HCT116 (cell line): ENCODE results near the gene HOXB7. TPM values are rescaled to one million over a fixed set of nuclear protein-coding genes. Genes with fewer than 3 reads are reported as not detected.

Source experiments
- ATAC-seq: fragments of 200-7000 bp; cut with Tn5 transposase; 2 replicates; pipeline ENCODE4 v1.9.1; 2020; ENCODE audit warnings: mild to moderate bottlenecking, moderate library complexity
- Bru-seq: library from RNA; stranded (reverse); fragments of 400-500 nt; gene quantifications from one replicate; lab custom pipeline; 2021; lab: Mats Ljungman, UMichigan
- BruChase-seq, 2 experiments: library from RNA; stranded (reverse); fragments of 400-500 nt; gene quantifications; one replicate each; lab custom pipeline; 2021; lab: Mats Ljungman, UMichigan
- BruUV-seq: library from RNA; stranded (reverse); fragments of 400-500 nt; replicated peaks from 2 replicates; lab custom pipeline; 2021; lab: Mats Ljungman, UMichigan
- CTCF ChIA-PET: fragments of 300-600 bp; sonication (Branson Sonifier 250); formaldehyde crosslinking; loops from one replicate; lab custom pipeline; 2021; ENCODE audit warnings: antibody characterized with exemption; lab: Charles Lee
- POLR2A ChIA-PET: fragments of 300-600, 350-600 bp; sonication (Branson Sonifier 250); formaldehyde crosslinking; loops from one replicate; lab custom pipeline; 2021; ENCODE audit warnings: antibody characterized with exemption; lab: Charles Lee
- RAD21 ChIA-PET, 2 experiments: fragments of 300-600 bp; sonication (Branson Sonifier 250); formaldehyde crosslinking; loops; one replicate each; lab custom pipeline; 2023; ENCODE audit warnings: low total read pairs in 2 of 2; ENCODE audit not compliant: uncharacterized antibody in 2 of 2, unreplicated experiment in 2 of 2, low non-redundant PET in 1 of 2; lab: Charles Lee
- DNase-seq: peaks from one replicate; pipeline ENCODE4 v3.0.0-alpha.2; 2010; ENCODE audit warnings: low read depth, low spot score
- H2AFZ ChIP-seq: fragments of 200-600 bp; shearing (Covaris generic), sonication (generic); 2 replicates; pipeline ENCODE4 v1.6.1; 2017; ENCODE audit warnings: low read depth, mixed run types, mixed read lengths, antibody characterized with exemption, low read length; ENCODE audit not compliant: poor library complexity, severe bottlenecking
- H3K27ac ChIP-seq: 2 replicates; pipeline ENCODE4 v1.5.1; 2012; ENCODE audit warnings: low read depth, low read length
- H3K27me3 ChIP-seq: fragments of 200-600 bp; sonication (generic); 2 replicates; pipeline ENCODE4 v1.6.1; 2016; ENCODE audit warnings: mixed run types, low read length, mixed read lengths; ENCODE audit not compliant: insufficient read depth
- H3K36me3 ChIP-seq, 2 experiments: fragments of 200-500 bp in 1 of 2; fragments of 200-600 bp in 1 of 2; sonication (Bioruptor generic) in 1 of 2; sonication (generic) in 1 of 2; 2 replicates each; pipeline versions ENCODE4 v1.5.1 to v1.6.1; 2014 to 2016; ENCODE audit warnings: low read length in 2 of 2, inconsistent platforms in 1 of 2, mixed read lengths in 1 of 2, mixed run types in 1 of 2; ENCODE audit not compliant: insufficient read depth in 2 of 2, control insufficient read depth in 1 of 2
- H3K4me1 ChIP-seq, 2 experiments: fragments of 200-600 bp in 1 of 2; sonication (generic) in 1 of 2; 2 replicates each; pipeline versions ENCODE4 v1.5.1 to v1.6.1; 2012 to 2017; ENCODE audit warnings: low read length in 2 of 2, inconsistent platforms in 1 of 2, mild to moderate bottlenecking in 1 of 2, mixed read lengths in 1 of 2, mixed run types in 1 of 2, moderate library complexity in 1 of 2; ENCODE audit not compliant: insufficient read depth in 2 of 2, control insufficient read depth in 1 of 2
- H3K4me2 ChIP-seq: fragments of 200-600 bp; sonication (generic); 2 replicates; pipeline ENCODE4 v1.6.1; 2017; ENCODE audit warnings: mixed run types, low read length, mixed read lengths
- H3K4me3 ChIP-seq, 2 experiments: fragments of 200-600 bp in 1 of 2; sonication (generic) in 1 of 2; replicated peaks in 1 of 2; 2 replicates each; pipeline ENCODE4 v1.5.1; 2011 to 2016; ENCODE audit warnings: low read length in 2 of 2, control low read depth in 1 of 2, low read depth in 1 of 2, mild to moderate bottlenecking in 1 of 2, mixed read lengths in 1 of 2, mixed run types in 1 of 2
- H3K79me2 ChIP-seq: fragments of 200-600 bp; sonication (generic); 2 replicates; pipeline ENCODE4 v1.6.1; 2017; ENCODE audit warnings: mild to moderate bottlenecking, mixed run types, low read length, moderate library complexity, mixed read lengths; ENCODE audit not compliant: insufficient read depth
- H3K9ac ChIP-seq: fragments of 200-600 bp; sonication (generic); 2 replicates; pipeline ENCODE4 v1.6.1; 2016; ENCODE audit warnings: low read length, mixed read lengths
- H3K9me2 ChIP-seq: fragments of 200-600 bp; sonication (generic), shearing (Covaris generic); 2 replicates; pipeline ENCODE4 v1.6.1; 2017; ENCODE audit warnings: mixed run types, mild to moderate bottlenecking, moderate library complexity; ENCODE audit not compliant: insufficient read depth
- H3K9me3 ChIP-seq, 2 experiments: fragments of 200-500 bp in 1 of 2; fragments of 200-600 bp in 1 of 2; sonication (Bioruptor generic) in 1 of 2; sonication (generic) in 1 of 2; 2 replicates each; pipeline ENCODE4 v1.6.1; 2014 to 2017; ENCODE audit warnings: low read length in 2 of 2, mixed read lengths in 2 of 2, inconsistent platforms in 1 of 2, low read depth in 1 of 2, mild to moderate bottlenecking in 1 of 2, mixed run types in 1 of 2, moderate library complexity in 1 of 2; ENCODE audit not compliant: control insufficient read depth in 1 of 2, insufficient read depth in 1 of 2
- H4K20me1 ChIP-seq: fragments of 200-600 bp; sonication (generic), shearing (Covaris generic); 2 replicates; pipeline ENCODE4 v1.6.1; 2017; ENCODE audit warnings: mixed run types, mild to moderate bottlenecking, moderate library complexity; ENCODE audit not compliant: insufficient read depth
- CBX3 ChIP-seq: IDR thresholded peaks from 2 replicates; pipeline ENCODE4 v1.6.1; 2012; ENCODE audit warnings: low read depth
- CEBPB ChIP-seq: IDR thresholded peaks from 2 replicates; pipeline ENCODE4 v1.6.1; 2012; ENCODE audit warnings: low read depth
- CTCF ChIP-seq, 3 experiments: fragments of 200-600 bp in 1 of 3; sonication (generic) in 1 of 3; IDR thresholded peaks in 2 of 3; conservative IDR thresholded peaks in 1 of 3; 2 replicates each; pipeline ENCODE4 v1.5.1; 2012 to 2017; ENCODE audit warnings: low read depth in 2 of 3, low read length in 2 of 3, antibody characterized with exemption in 1 of 3, borderline replicate concordance in 1 of 3, control low read depth in 1 of 3, mild to moderate bottlenecking in 1 of 3, mixed read lengths in 1 of 3, mixed run types in 1 of 3, moderate library complexity in 1 of 3; ENCODE audit not compliant: insufficient read depth in 1 of 3
- EGR1 ChIP-seq: IDR thresholded peaks from 2 replicates; pipeline ENCODE4 v1.6.1; 2012; ENCODE audit warnings: low read depth
- ELF1 ChIP-seq: IDR thresholded peaks from 2 replicates; pipeline ENCODE4 v1.6.1; 2012; ENCODE audit warnings: low read depth, borderline replicate concordance
- EZH2 ChIP-seq: fragments of 200-600 bp; sonication (generic); IDR thresholded peaks from 2 replicates; pipeline ENCODE4 v1.6.1; 2017; ENCODE audit warnings: antibody characterized with exemption, mixed run types
- EZH2phosphoT487 ChIP-seq: fragments of 200-600 bp; IDR thresholded peaks from 2 replicates; pipeline ENCODE4 v1.6.1; 2018; ENCODE audit warnings: antibody characterized with exemption, borderline replicate concordance
- FOSL1 ChIP-seq: IDR thresholded peaks from 2 replicates; pipeline ENCODE4 v1.6.1; 2012; ENCODE audit warnings: low read depth
- JUND ChIP-seq: IDR thresholded peaks from 2 replicates; pipeline ENCODE4 v1.6.1; 2012
- MAX ChIP-seq: IDR thresholded peaks from 2 replicates; pipeline ENCODE4 v1.6.1; 2012
- POLR2AphosphoS5 ChIP-seq: IDR thresholded peaks from 2 replicates; pipeline ENCODE4 v1.6.1; 2011; ENCODE audit warnings: mild to moderate bottlenecking, low read depth, low read length, moderate library complexity
- RAD21 ChIP-seq: IDR thresholded peaks from 2 replicates; pipeline ENCODE4 v1.6.1; 2012; ENCODE audit warnings: low read depth, mild to moderate bottlenecking
- SIN3A ChIP-seq: IDR thresholded peaks from 2 replicates; pipeline ENCODE4 v1.6.1; 2012; ENCODE audit warnings: low read depth
- SRF ChIP-seq: IDR thresholded peaks from 2 replicates; pipeline ENCODE4 v1.6.1; 2012; ENCODE audit warnings: low read depth
- TCF7L2 ChIP-seq: IDR thresholded peaks from 2 replicates; pipeline ENCODE4 v1.7.0; 2011; ENCODE audit warnings: borderline replicate concordance, inconsistent platforms; ENCODE audit not compliant: insufficient read depth, insufficient read length; ENCODE audit errors: extremely low read depth
- YY1 ChIP-seq: IDR thresholded peaks from 2 replicates; pipeline ENCODE4 v1.6.1; 2011; ENCODE audit warnings: low read length, low read depth, moderate library complexity, mild to moderate bottlenecking; ENCODE audit not compliant: insufficient replicate concordance; ENCODE audit errors: extremely low read depth
- ZBTB33 ChIP-seq: IDR thresholded peaks from 2 replicates; pipeline ENCODE4 v1.6.1; 2011; ENCODE audit warnings: mild to moderate bottlenecking, low read length, moderate library complexity; ENCODE audit not compliant: insufficient replicate concordance; ENCODE audit errors: extremely low read depth
- ZFX ChIP-seq: fragments of 450-650 bp; IDR thresholded peaks from 2 replicates; pipeline ENCODE4 v1.6.1; 2017
- ZNF274 ChIP-seq: fragments of 200-500 bp; sonication (Bioruptor generic); IDR thresholded peaks from 2 replicates; pipeline ENCODE4 v1.6.1; 2014; ENCODE audit warnings: mild to moderate bottlenecking, low read depth, low read length, inconsistent platforms
- intact Hi-C: fragments of 100-400 bp; cut with micrococcal nuclease; formaldehyde crosslinking; loops from 2 replicates; pipeline ENCODE4 v1.10.0; 2022
- long read RNA-seq: library from polyadenylated mRNA; unstranded; transcript quantifications from one replicate; pipeline ENCODE4 v2.0.0, GENCODE V29; 2021; ENCODE audit not compliant: unreplicated experiment
- polyA plus RNA-seq: library from polyadenylated mRNA; unstranded; fragments of >200 nt; gene quantifications from 2 replicates; pipeline ENCODE4 v1.2.1, GENCODE V29; 2012; ENCODE audit warnings: missing spikeins
- total RNA-seq: library from RNA; stranded (reverse); gene quantifications from one replicate; pipeline ENCODE4 v1.2.1, GENCODE V29; 2021; ENCODE audit not compliant: unreplicated experiment

The HOXB7 gene
- total RNA-seq (33.6 TPM), Bru-seq, nascent RNA (percentile 78 among the genes with signal in this experiment), BruChase-seq, experiment 1, labeled RNA remaining after a 6-hour chase (percentile 92 among the genes with signal in this experiment), BruChase-seq, experiment 2, labeled RNA remaining after a 2-hour chase (percentile 90 among the genes with signal in this experiment)
- polyA plus RNA-seq: 16.8 and 23.4 TPM in 2 replicates
- long read RNA-seq, transcript HOXB7-201 (2 exons, 1,371 nt): major isoform, 44 of 67 reads
- long read RNA-seq, partial matches to known transcripts: 0 of 67 reads
- long read RNA-seq, other reads (novel, unspliced or antisense): 23 of 67 reads

- intact Hi-C loops: loop anchor here (10.0 kb wide), 1 partner anchor 126 kb away; no protein-coding TSS in a partner anchor
- H3K4me2 ChIP-seq: peak within 1 kb of the TSS; percentile 95
- CTCF ChIA-PET: interaction anchor here (0.8 to 1.6 kb wide), 8 partner anchors 8 to 585 kb away, joined by 3 to 6 read pairs (median 4); no protein-coding TSS in a partner anchor
- H4K20me1 ChIP-seq: no peaks in the 10 kb centered on the region
- DNase-seq: no peak
- peak; percentile 36 for ATAC-seq
- H3K27me3 ChIP-seq: no peaks in the 10 kb centered on the region
- peak within 1 kb of the TSS; percentile 98 for H3K27ac ChIP-seq
- TSS peak; percentile 45 for BruUV-seq
- H3K9ac ChIP-seq: peak within 1 kb of the TSS; percentile 97
- RAD21 ChIA-PET: interaction anchor here in 1 of 2 experiments (0.6 kb wide), 1 partner anchor 9 kb away, joined by 9 read pairs; no protein-coding TSS in a partner anchor
- H3K9me2 ChIP-seq: no peaks in the 10 kb centered on the region
- H2AFZ ChIP-seq: peak within 1 kb of the TSS; percentile 75
- POLR2A ChIA-PET: interaction anchor here (0.6 to 1.0 kb wide), 3 partner anchors 16 to 391 kb away, joined by 3 to 5 read pairs (median 5); partner anchors contain the start of gene HOXB9
- no peaks in the 10 kb centered on the region for H3K9me3 ChIP-seq
- peaks cover 65% of the 10 kb centered on the region for H3K79me2 ChIP-seq
- H3K4me1 ChIP-seq: peaks cover 20 to 53% of the 10 kb centered on the region in 2 experiments
- peak within 1 kb of the TSS; percentile 80 to 90 for H3K4me3 ChIP-seq
- no peaks in the 10 kb centered on the region for H3K36me3 ChIP-seq
- no peak for TF ChIP-seq MAX
- no peak for TF ChIP-seq EZH2phosphoT487
- no peak for TF ChIP-seq RAD21
- TF ChIP-seq TCF7L2: no peak
- no peak for TF ChIP-seq CEBPB
- TF ChIP-seq ELF1: no peak
- TF ChIP-seq POLR2AphosphoS5: peak; percentile 74
- no peak for TF ChIP-seq EZH2
- no peak for TF ChIP-seq JUND
- TF ChIP-seq ZBTB33: no peak
- no peak for TF ChIP-seq SIN3A
- TF ChIP-seq YY1: peak; percentile 75
- no peak for TF ChIP-seq CTCF (IDR thresholded peaks at IDR 0.05 in 2 of 3, conservative IDR thresholded peaks at IDR 0.05 in 1 of 3; ENCODE audit: borderline replicate concordance in 1 of 3, insufficient read depth in 1 of 3, low read depth in 2 of 3, low read length in 2 of 3)
- no peak for TF ChIP-seq SRF
- no peak for TF ChIP-seq CBX3
- peak; percentile 97 for TF ChIP-seq ZFX
- TF ChIP-seq ZNF274: no peak
- no peak for TF ChIP-seq FOSL1
- no peak for TF ChIP-seq EGR1
Observed at GRCh38 chr17:48610282-48611211, at the start of gene HOXB7. Gene HOXB7, minus strand, starts transcription at chr17:48611017. Its CDS starts 99 bp downstream, at chr17:48610918.
